Measurements from ENCODE around the gene CARS1.

CARS1 gene

DNA sequence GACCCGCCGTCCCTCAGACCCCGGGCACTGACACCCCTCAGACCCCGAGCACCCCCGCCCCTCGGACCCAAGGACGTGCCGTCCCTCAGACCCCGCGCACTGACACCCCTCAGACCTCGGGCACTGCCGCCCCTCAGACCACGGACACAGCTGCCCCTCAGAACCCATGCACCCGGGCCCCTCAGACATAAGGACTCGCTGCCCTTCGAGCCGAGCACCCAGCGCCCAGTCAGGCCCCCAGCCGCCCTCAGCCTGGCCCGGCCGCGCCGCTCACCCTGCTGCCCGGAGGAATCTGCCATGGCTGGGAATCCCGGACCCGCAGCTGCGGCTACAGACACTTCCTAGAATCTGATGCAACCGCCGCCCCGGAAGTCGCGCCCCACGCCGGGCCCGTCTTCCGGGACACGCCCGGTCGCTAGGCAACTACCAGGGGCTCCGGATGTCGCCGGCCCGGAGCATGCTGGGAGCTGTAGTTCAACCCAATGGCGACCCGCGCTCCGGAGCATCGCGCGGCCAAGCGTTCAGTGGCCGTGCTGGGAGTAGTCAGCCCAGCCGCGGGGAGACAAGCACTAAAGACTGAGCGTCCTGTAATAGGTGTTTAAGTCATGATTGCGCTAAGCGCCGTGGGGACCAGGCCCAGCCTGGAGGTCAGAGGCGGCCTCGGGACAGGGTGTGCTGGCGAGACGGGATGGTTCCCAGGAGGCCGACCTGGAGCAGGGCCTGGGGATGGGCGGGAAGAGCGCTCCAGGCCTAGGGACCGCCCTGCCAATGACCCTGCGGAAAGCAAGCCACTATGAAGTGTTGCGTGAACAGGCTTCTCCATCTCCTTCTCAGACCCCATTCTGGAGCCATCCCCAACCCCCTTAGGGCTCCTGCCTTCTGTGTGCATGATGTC, at the start of gene CARS1:
Gene CARS1, minus strand, starts transcription at position 355 of the 895 bp plus-strand sequence. Its CDS starts 56 bp downstream, at position 299.
- DNase-seq (ENCODE audit: low read depth) = peak; percentile 36

DNA sequence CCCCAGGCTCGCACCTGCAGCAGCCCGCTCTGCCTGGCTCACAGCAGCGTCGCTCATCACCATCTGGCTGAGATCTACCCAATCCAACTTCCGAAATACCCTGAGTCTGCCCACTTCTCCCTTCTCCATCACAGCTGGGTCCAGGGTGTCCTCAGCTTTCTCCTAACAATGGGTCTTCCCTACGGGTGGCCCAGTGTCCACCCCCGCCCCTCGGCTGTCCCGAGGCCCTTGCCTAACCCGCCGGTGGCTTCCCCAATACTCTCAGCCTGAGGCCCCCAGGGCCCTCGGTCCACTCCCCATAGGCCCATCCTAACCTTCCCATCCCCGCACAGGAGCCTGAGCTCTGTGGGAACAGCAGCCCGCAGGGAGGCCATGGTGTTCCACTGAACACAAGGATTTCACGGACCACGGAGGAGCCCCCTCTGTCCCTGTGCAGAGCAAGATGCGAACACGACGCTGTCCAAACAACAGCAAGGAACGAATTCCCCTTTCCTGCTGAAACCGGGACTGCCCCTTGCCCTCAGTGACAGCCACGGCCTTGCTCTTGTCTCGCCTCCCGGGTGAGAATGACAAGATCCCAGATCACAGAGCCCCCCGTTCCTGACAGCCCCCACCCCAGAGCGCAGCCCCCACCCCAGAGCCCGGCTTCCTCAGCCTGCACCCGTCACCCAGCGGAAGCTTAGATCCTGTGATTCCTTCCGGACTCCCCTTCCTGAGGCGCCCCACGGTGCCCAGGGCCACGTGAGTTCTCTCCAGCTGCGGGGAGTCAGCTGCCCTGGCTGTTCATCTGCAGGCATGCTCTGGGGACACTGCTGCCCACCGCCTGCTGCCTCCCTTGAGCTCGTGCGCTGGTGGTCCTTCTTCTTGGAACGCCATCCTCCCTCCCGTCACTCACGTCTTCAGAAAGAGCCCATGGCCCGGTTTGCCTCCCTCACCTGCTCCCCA, 48.8 kb upstream of the CARS1 start:
- DNase-seq (ENCODE audit: low read depth) = no peak

DNA sequence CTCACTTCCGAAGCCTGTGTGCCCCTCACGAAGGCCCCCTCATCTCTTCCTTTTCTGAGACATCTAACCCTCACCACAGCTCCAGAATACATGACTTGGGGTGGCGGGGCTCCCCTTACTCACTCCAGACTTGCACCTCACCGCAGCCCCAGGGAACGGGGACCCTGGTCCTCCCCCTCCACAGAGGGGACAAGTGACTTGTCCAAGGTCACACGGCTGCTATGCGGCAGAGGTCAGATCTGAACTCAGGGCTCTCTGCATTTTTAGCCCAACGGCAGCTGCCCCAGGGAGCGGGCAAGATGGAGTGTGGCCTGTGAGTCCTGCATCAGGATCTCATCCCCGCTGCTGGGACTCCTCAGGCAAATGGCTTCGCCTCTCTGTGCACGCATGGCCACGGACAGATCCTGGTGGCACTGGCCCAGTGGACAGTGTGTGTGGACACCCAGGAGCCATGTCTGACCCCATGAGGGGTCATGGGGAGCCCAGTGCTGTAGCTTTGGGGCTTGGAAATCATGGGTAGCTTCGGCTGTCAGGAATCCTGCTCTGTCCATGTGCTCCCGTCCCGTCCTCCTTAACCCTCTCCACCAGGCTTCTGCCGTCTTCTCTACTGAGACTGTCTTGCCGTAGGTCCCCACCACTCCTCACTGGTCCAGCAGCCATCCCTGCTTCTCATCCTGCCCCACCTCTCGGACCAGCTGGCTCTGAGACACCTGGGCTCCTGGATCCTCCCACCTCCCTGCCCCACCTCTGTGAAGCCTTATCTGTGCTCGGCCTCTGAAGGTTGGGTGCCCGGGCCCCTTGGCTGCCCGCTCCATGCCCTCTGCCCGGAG, 48.0 kb upstream of the CARS1 start:
- no peak for DNase-seq (ENCODE audit: low read depth)

DNA sequence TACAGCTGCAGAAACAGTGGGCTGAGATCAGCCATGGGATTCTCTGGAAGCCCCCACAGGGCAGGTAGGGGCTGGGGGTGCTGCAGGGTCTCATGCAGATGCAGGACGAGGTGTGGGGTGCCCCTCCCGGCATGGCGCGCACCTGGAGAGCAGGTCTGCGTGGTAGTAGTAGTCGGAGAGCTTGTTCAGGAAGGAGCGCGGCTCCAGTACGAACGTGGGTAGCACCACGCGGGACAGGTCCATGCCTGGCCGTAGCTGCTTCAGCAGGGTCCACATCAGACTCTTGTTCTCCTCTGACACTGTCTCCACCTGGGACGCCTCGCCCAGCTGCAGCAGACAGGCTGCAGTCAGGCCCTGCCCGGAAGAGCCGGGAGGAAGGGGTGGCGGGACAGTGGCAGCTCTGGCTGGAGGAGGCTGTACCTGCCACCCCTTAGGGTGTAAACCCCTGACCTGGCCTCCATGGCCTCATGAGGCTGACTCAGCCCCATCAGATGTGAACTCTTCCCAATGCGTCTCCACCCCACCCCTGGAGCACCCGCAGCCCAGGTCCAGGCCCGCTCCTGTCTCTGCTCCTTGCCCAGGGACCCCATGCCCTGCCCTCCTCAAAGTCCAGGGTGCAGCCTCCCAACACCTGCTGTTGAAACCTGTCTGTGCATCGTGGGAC, 47.0 kb upstream of the CARS1 start:
- DNase-seq (ENCODE audit: low read depth) = no peak

DNA sequence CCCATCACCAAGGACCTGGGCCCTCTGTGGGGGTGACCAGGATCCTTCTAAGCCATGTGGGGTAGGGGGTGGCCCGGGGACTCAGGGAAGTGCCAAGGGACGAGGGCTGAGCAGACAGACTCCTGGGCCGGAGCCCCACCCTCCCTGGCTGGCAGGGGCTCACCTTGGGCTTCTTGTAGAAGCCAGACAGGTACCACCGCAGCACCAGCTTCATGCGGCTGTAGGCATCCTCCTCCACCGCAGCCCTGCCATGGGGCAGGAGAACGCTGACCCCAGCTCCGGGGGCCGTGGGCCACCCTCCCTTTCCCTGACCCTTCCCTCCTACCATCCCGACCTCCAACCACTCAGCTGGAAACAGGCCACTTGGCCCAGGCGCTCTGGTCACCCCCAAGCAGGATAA, 45.9 kb upstream of the CARS1 start:
- DNase-seq (ENCODE audit: low read depth) = no peak

DNA sequence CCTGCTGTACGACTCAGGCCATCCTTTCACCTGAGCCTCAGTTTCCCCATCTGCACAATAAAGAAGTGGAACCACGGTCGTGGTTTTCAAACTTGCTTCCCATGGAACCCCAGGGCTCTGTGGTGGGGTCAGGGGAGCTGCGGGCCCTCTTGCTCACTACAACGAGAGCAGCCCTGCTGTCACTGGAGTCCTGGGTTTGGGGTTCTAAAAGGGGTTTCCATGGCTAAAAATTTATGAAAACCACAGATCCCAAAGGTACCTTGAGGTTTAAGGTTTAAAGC, 45.4 kb upstream of the CARS1 start:
- no peak for DNase-seq (ENCODE audit: low read depth)

- DNase-seq (ENCODE audit: low read depth) = no peak
These were observed 44.9 kb upstream of the CARS1 start for GRCh38 chr11:3101921-3102640.

DNA sequence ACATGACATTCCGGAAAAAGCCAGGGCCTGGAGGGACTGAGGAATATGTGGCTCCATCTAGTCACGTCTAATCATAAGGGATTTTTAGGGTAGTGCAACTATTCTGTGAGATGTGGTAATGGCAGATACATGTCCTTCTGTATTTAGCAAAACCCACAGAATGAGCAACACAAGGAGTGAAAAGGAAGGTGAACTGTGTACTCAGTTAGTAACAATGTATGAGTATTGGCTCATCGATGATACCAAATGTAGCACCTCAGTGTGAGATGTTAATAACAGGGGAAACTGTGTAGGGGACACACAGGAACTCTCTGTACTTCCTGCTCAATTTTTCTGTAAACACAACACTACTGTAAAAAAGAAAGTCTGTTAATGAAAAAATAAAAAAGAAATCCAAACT, 42.0 kb upstream of the CARS1 start:
- no peak for DNase-seq (ENCODE audit: low read depth)

DNA sequence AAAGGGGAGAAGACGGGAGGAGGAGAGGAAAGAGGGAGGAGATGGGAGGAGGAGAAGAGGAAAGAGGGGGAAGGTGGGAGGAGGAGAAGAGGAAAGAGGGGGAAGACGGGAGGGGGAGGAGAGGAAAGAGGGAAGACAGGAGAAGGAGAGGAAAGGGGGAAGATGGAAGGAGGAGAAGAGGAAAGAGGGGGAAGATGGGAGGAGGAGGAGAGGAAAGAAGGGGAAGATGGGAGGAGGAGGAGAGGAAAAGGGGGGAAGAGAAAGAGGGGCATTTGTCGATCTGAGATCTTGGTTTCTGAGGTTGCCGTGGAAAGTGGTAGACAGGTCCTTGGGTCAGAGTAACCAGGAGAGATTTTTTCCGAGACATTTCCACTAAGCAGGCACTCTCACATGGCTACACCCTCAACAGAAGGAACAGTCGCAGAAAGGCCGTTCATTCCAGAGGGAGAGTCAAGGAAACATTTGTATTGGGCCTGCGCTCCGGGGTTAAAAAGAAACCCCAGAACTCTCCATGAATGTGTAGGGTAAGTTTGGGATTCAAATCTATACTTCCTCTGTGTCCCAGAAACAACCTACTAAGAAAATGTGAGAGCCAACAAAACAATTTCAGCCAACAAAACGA, 39.8 kb upstream of the CARS1 start:
- no peak for DNase-seq (ENCODE audit: low read depth)

DNA sequence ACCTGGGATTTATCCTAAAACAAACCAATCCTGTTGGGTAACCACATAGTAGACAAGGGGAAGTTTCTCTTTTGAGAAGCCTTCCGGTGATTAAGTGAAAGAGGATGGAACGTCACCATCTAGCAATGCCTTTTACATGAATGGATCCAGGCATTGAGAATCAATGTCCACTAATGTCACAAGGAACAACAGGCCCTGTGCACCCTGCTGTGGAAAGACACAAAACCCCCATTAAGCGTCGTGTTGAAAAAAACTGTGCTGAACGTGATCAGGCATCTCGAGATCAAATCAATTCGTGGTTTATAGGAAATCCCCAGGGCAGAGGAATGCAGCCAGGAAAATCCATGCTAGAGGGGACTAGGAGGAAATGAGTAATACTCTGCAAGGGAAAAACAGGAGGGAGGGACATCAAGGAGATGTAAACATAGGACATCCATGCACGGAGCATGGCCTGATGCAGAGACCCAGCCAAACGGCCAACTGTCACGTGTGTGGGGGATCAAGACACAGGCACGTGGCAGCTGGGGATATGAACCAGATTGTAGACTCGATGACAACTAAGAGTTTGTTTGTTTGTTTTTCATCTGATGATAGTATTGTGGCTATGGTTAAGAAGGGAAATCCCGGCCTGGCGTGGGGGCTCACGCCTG, 38.6 kb upstream of the CARS1 start:
- DNase-seq (ENCODE audit: low read depth) = no peak

DNA sequence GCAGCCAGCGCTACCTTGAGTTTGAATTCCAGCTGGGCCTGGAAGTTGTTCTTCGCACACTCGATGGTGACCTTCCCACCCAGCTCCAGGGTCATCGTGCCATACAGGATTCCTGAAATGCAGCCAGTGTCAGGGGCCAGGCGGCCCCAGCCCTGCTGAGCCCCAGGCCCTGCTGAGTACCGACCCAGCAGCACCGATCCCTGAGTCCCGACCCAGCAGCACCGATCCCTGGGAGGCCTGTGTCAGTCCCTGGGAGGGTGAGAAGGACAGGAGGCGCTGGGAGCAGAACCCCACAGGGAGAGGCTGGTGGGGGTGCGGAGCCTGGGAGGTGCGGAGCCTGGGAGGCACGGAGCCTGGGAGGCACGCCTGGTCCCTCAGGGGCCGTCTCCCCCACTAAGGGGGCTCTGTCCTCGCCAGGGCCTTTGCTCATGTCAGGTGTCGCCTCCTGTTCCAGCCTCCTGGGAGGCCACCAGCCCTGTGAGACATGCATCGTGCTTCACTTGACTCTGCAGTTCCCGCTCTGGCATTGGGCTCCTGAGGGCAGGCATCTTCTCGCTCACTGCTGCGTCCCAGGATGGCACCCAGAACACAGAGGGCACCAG, 37.1 kb upstream of the CARS1 start:
- DNase-seq (ENCODE audit: low read depth) = no peak

GRCh38 chr11:3093281-3094191, 36.3 kb upstream of the CARS1 start:
- DNase-seq (ENCODE audit: low read depth) = no peak

- DNase-seq (ENCODE audit: low read depth) = no peak
These were observed 35.4 kb upstream of the CARS1 start for GRCh38 chr11:3092603-3093141.

GRCh38 chr11:3091846-3092602, 34.8 kb upstream of the CARS1 start:
- DNase-seq (ENCODE audit: low read depth) = peak; percentile 41

- DNase-seq (ENCODE audit: low read depth) = no peak
These were observed 34.0 kb upstream of the CARS1 start for GRCh38 chr11:3091081-3091845.

DNA sequence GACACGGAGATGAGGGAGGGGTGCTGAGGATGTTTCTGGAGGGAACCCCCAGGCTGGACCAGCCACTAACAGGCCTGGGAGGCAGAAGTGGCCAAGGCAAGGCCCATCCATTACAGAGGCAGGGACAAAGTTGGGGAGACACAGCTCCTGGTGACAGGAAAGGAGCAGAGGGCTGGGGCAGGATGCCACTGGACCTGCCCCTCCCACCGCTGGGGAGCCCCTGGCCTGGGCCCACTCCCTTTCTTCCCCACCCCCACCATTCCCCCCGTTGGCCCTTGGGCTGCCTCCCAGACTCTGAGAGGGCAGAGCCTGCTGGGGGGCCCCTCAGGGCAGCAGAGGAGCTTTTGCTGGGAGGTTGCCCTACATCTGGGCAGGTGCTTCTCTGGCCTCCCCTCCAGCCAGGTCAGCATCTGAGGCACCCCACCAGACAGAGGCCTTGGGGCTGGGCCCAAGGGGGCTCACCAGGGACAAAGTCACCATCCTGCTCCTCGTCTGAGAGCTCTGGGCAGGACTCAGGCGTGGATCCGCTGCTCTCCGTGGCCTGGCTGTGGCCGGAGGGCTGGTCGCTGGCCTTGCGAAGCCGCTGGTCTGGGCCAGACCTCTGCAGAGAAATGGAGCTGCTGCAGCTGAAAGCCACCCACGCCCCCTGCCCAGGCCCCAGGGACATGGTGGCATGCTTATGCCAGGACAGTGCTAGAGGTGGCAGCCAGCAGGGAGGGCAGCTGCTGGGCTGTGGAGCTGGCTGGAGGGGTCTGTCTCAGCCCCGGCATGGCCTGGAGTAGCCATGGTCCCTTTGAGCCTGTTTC, 33.1 kb upstream of the CARS1 start:
- no peak for DNase-seq (ENCODE audit: low read depth)
